ENCODE measurements around the gene PLA2G2C. TPM values are rescaled to one million over a fixed set of nuclear protein-coding genes. Genes with fewer than 3 reads are reported as not detected.

The PLA2G2C gene
- total and polyA plus RNA-seq, 2 of the 8 experiments (the other 6 are each of a cell fraction or from before 2014, with no cell fraction given) = not detected

DNA sequence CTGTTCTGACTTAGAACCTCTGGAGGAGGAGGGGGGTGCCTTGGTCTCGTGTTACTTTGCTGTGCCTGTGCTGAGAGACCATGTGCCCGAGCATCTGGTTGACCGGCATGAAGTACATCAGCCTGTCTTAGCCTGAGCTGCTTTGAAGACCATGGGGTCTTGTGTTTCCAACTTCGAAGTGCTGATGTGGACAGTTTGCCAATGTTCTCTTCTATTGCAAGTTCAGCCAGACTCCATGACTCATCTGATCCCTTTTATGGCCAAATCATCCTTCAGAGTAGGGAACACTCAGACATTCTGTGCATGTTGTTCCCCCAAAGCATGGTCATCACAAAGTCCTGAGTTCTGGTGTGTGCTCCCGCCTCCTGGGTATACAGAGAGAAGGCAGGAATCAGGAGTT, 6.0 kb upstream of the PLA2G2C start:
- no peak overlapping the region for H4K91ac ChIP-seq (replicated peaks; ENCODE audit: insufficient read length, low read length)
- H3K79me2 ChIP-seq (ENCODE audit: control insufficient read depth in 1 of 2, insufficient read depth in 2 of 2, low read length in 2 of 2) = no peaks in the 10 kb centered on the region
- no peak overlapping the region for H3K18ac ChIP-seq (ENCODE audit: extremely low read depth, low read length)
- POLR2A ChIA-PET (ENCODE audit: partially characterized antibody) = no interaction called here
- no peak overlapping the region for H2BK20ac ChIP-seq (ENCODE audit: low read length)
- no peak for DNase-seq (ENCODE audit: low read depth in 1 of 2, low spot score in 2 of 2)
- no peak overlapping the region for H3K56ac ChIP-seq (replicated peaks; ENCODE audit: insufficient read length, low read depth, low read length)
- H3K79me1 ChIP-seq (ENCODE audit: low read depth, low read length) = no peaks in the 10 kb centered on the region
- H4K5ac ChIP-seq (ENCODE audit: insufficient read length, low read depth, low read length) = no peak overlapping the region
- H3K27ac ChIP-seq (ENCODE audit: low read depth, low read length) = no peak overlapping the region
- CTCF ChIA-PET (ENCODE audit: partially characterized antibody) = interaction anchor here (0.7 to 9.3 kb wide), 10 partner anchors 9 to 274 kb away, joined by 3 to 90 read pairs (median 8); no protein-coding TSS in a partner anchor
- no peak overlapping the region for H3K23ac ChIP-seq (ENCODE audit: insufficient read length)
- no peak overlapping the region for H2BK12ac ChIP-seq (ENCODE audit: low read depth, low read length)
- no peak for FAIRE-seq
- no peak overlapping the region for H3K4me2 ChIP-seq (ENCODE audit: insufficient read depth in 1 of 2, low read depth in 2 of 2, low read length in 2 of 2)
- peaks cover 0 to 2% (median under 1%) of the 10 kb centered on the region in 4 experiments; a peak in 4 of 7 replicates for H3K27me3 ChIP-seq (replicated peaks in 1 of 4; ENCODE audit: control insufficient read depth in 3 of 4, extremely low read depth in 1 of 4, insufficient read depth in 3 of 4, low read length in 3 of 4)
- H2AFZ ChIP-seq (ENCODE audit: low read length) = no peak overlapping the region
- TF ChIP-seq SIX5 (IDR thresholded peaks at IDR 0.05; ENCODE audit: low read depth, low read length) (no peak), CEBPB (IDR thresholded peaks at IDR 0.05; ENCODE audit: low read depth, low read length) (no peak), BCL11A (IDR thresholded peaks at IDR 0.05; ENCODE audit: low read depth in 2 of 2, low read length in 2 of 2) (no peak), HDAC6 (IDR thresholded peaks at IDR 0.05; ENCODE audit: low read depth, low read length) (no peak), NRF1 (IDR thresholded peaks at IDR 0.05; ENCODE audit: low read depth, low read length) (no peak), KDM4A (IDR thresholded peaks at IDR 0.05; ENCODE audit: low read depth, low read length, severe bottlenecking) (no peak), POLR2A (IDR thresholded peaks at IDR 0.05; ENCODE audit: control extremely low read depth in 1 of 2, low read depth in 2 of 2, low read length in 2 of 2) (no peak), TCF12 (IDR thresholded peaks at IDR 0.05; ENCODE audit: low read depth, low read length) (no peak), RNF2 (IDR thresholded peaks at IDR 0.05; ENCODE audit: borderline replicate concordance, low read depth, low read length, missing control alignments, poor library complexity, severe bottlenecking) (no peak), PHF8 (conservative IDR thresholded peaks at IDR 0.05; ENCODE audit: low read depth, low read length) (no peak)
- TF ChIP-seq, protein P1, sequence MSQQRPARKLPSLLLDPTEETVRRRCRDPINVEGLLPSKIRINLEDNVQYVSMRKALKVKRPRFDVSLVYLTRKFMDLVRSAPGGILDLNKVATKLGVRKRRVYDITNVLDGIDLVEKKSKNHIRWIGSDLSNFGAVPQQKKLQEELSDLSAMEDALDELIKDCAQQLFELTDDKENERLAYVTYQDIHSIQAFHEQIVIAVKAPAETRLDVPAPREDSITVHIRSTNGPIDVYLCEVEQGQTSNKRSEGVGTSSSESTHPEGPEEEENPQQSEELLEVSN (IDR thresholded peaks at IDR 0.05) = no peak
- TF ChIP-seq, protein P2, sequence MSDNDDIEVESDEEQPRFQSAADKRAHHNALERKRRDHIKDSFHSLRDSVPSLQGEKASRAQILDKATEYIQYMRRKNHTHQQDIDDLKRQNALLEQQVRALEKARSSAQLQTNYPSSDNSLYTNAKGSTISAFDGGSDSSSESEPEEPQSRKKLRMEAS (IDR thresholded peaks at IDR 0.05) = no peak
- H3K9me3 ChIP-seq (ENCODE audit: insufficient read depth in 2 of 2, low read depth in 1 of 2, low read length in 1 of 2) = no peaks in the 10 kb centered on the region
- no peak overlapping the region for H2BK15ac ChIP-seq (ENCODE audit: low read length)
- H4K8ac ChIP-seq (ENCODE audit: extremely low read depth, insufficient read depth, low read length) = no peak overlapping the region
- no peak overlapping the region for H2AK5ac ChIP-seq (ENCODE audit: low read depth, low read length)
- H3K4me1 ChIP-seq (replicated peaks in 1 of 4; ENCODE audit: control insufficient read depth in 3 of 4, insufficient read depth in 4 of 4, low read length in 3 of 4) = peaks cover 0 to 8% (median 1%) of the 10 kb centered on the region in 4 experiments; a peak in 4 of 7 replicates
- no peak overlapping the region for H3K4me3 ChIP-seq (ENCODE audit: extremely low read depth in 1 of 4, insufficient read depth in 2 of 4, low read depth in 3 of 4, low read length in 4 of 4)
- H3K14ac ChIP-seq (ENCODE audit: insufficient read length) = no peak overlapping the region
- H3K36me3 ChIP-seq (ENCODE audit: control insufficient read depth in 2 of 4, insufficient read depth in 4 of 4, low read length in 3 of 4) = no peaks in the 10 kb centered on the region
- WGBS, 2 experiments (ENCODE audit: extremely low coverage in 1 of 2, insufficient coverage in 1 of 2, insufficient read length in 1 of 2, insufficient replicate concordance in 2 of 2, low coverage in 1 of 2, low lambda C conversion rate in 2 of 2, missing lambda C conversion rate in 1 of 2) = 92% methylated on average over 5 of the region's 5 CpGs; no CpG with 5 or more reads in 1 of the 2 experiments
- no peak overlapping the region for H3K9ac ChIP-seq (replicated peaks in 1 of 4; ENCODE audit: extremely low read depth in 1 of 4, low read depth in 3 of 4, low read length in 3 of 4)
- no peak overlapping the region for H2BK5ac ChIP-seq (ENCODE audit: low read depth, low read length)
- no peaks in the 10 kb centered on the region for H4K20me1 ChIP-seq (replicated peaks in 1 of 2; ENCODE audit: control insufficient read depth in 1 of 2, insufficient read depth in 2 of 2, low read length in 2 of 2)
- no peak overlapping the region for H2BK120ac ChIP-seq (replicated peaks; ENCODE audit: low read depth, low read length)
- no peaks in the 10 kb centered on the region for H3K23me2 ChIP-seq (ENCODE audit: low read depth, low read length)
- no peak overlapping the region for H3K4ac ChIP-seq (replicated peaks; ENCODE audit: insufficient read length, low read depth, low read length)

Data from H1 (cell line).